Peyer's patch (tissue), 4 donors: Measurements from ENCODE around the gene LRRK2.

ENCODE experiments used
- POLR2A ChIP-seq, 2 donors: fragments of 450-650 bp; IDR thresholded peaks; one replicate each; pipeline ENCODE4 v1.5.1; 2017; ENCODE audit warnings: antibody characterized with exemption in 2 of 2, mild to moderate bottlenecking in 2 of 2, moderate library complexity in 2 of 2
- TF ChIP-seq, protein P1 (sequence below), 6 experiments: fragments of 450-650 bp in 4 of 6; fragments of 200-600 bp in 2 of 6; sonication (generic) in 1 of 6; IDR thresholded peaks; one replicate each; pipeline ENCODE4 v1.5.1; 2017 to 2019; ENCODE audit warnings: antibody characterized with exemption in 6 of 6, mild to moderate bottlenecking in 3 of 6, moderate library complexity in 1 of 6

DNA sequence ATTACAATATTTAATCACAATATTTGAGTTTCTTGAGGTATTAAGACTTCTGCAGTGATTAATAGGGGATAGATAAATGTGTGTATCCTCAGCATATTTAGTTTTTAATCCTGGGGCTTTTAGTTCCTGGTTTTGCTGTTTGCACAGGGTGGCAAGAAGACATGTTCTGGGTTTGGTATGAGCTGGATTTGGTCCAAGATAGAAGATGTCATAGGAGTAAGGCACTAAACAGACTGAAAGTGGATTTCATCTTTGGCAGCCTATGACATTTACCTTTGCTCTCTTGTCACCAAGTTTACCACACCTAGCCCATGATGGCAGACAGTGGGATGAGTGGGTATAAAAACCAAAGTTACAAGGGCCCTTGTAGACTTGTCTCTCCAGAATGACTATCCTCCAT lies 168.2 kb downstream of the LRRK2 start:
- TF ChIP-seq, protein P1, sequence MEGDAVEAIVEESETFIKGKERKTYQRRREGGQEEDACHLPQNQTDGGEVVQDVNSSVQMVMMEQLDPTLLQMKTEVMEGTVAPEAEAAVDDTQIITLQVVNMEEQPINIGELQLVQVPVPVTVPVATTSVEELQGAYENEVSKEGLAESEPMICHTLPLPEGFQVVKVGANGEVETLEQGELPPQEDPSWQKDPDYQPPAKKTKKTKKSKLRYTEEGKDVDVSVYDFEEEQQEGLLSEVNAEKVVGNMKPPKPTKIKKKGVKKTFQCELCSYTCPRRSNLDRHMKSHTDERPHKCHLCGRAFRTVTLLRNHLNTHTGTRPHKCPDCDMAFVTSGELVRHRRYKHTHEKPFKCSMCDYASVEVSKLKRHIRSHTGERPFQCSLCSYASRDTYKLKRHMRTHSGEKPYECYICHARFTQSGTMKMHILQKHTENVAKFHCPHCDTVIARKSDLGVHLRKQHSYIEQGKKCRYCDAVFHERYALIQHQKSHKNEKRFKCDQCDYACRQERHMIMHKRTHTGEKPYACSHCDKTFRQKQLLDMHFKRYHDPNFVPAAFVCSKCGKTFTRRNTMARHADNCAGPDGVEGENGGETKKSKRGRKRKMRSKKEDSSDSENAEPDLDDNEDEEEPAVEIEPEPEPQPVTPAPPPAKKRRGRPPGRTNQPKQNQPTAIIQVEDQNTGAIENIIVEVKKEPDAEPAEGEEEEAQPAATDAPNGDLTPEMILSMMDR (IDR thresholded peaks at IDR 0.05): no peak
- TF ChIP-seq POLR2A (IDR thresholded peaks at IDR 0.05): no peak
